Neuron (in vitro differentiated cells): ENCODE measurements around the gene EIF4EBP2.
A peak's percentile ranks its signal among the peaks of the same experiment; 100 is the strongest.

Experiments used
- H2AFZ ChIP-seq: one replicate; pipeline ENCODE4 v1.6.1; 2013; ENCODE audit warnings: low read depth, mild to moderate bottlenecking, inconsistent platforms, low read length, moderate library complexity
- H3K27me3 ChIP-seq: one replicate; pipeline ENCODE4 v1.6.1; 2013; ENCODE audit warnings: low read length; ENCODE audit not compliant: insufficient read depth
- H3K36me3 ChIP-seq: one replicate; pipeline ENCODE4 v1.6.1; 2013; ENCODE audit warnings: low read length; ENCODE audit not compliant: insufficient read depth
- H3K4me1 ChIP-seq: one replicate; pipeline ENCODE4 v1.6.1; 2013; ENCODE audit warnings: low read length; ENCODE audit not compliant: insufficient read depth
- H3K4me3 ChIP-seq: 2 replicates; pipeline ENCODE4 v1.5.1; 2013; ENCODE audit warnings: mild to moderate bottlenecking, low read length, moderate library complexity
- H3K9me3 ChIP-seq: one replicate; pipeline ENCODE4 v1.6.1; 2013; ENCODE audit warnings: low read length

The EIF4EBP2 gene

DNA sequence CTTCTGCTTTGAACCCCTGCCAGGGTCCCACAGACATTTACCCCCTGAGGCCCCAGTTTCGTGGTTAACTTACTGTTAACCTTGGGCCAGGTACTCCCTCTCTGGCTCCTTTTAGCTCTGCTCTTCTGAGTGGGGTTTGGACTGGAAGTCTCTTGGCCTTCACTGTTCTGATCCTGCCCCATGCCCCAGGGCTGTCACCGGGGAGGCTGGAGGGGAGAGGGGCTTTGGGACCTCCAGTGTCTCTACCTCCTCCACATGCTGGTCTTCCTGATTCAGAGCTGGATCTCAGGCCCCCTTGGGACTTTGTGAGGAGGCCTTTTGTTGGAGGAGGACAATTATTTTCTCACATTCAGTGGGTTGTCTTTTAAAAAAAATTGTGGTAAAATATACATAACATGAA lies 61.9 kb downstream of the EIF4EBP2 start:
- peaks cover 12% of the 10 kb centered on the region for H3K27me3 ChIP-seq
- peaks cover 10% of the 10 kb centered on the region for H3K4me1 ChIP-seq
- no peaks in the 10 kb centered on the region for H3K36me3 ChIP-seq
- H2AFZ ChIP-seq, result no peak overlapping the region
- H3K9me3 ChIP-seq, result no peaks in the 10 kb centered on the region
- H3K4me3 ChIP-seq, result no peak overlapping the region

DNA sequence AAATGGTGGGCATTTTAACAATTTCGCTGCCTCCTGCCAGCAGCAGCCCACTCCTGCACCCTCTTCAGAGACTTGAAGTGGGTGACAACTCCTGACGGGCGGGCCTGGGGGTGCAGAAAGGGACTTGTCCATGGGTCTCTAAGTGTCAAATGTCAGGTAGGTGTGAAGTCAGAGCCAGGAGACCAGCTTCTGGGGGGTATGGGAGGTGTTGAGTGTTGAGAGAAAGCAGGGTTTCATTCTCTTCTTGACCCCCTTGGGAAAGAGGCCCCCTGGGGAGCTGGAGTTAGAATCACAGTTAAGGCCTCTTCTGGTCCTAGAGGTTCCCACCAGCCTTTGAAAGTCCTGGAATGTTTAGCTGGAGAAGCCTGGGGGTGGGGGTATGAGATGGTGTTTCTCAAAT lies 63.0 kb downstream of the EIF4EBP2 start:
- peaks cover 17% of the 10 kb centered on the region for H3K4me1 ChIP-seq
- H3K9me3 ChIP-seq, result no peaks in the 10 kb centered on the region
- no peak overlapping the region for H3K4me3 ChIP-seq
- no peak overlapping the region for H2AFZ ChIP-seq
- no peaks in the 10 kb centered on the region for H3K36me3 ChIP-seq
- peaks cover 12% of the 10 kb centered on the region for H3K27me3 ChIP-seq

DNA sequence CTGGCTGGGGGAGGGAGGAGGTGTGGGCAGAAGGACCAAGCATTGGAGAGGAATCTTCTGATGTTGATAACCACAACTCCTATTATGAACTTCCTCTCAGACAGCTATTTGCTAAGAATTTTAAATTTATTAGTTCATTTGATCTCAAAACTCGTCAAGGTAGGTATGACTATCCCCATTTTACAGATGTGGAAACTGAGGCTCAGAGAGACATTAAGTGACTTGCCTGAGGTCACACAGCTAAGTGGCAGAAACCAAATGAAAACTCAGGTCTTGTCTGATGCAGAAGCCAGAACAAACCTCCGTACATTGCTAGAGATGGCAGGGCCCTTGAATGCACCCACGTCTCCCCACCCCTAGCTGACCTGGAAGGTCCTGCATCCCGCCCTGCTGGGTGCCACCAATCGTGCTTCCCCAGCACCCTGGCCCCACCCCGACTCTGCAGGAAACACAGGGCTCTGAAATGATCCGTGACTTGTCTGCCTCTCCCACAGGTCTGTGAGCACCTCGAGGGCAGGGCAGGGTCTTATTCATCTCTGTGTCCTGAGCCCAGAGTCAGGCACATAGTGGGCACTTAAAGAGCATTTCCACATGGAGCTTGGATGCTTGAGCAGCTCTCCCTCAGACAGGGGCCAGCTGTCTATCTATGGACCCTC lies 69.0 kb downstream of the EIF4EBP2 start:
- Histone ChIP-seq H3K27me3 (peaks cover 28% of the 10 kb centered on the region), H2AFZ (no peak overlapping the region), H3K4me1 (peaks cover 18% of the 10 kb centered on the region)

DNA sequence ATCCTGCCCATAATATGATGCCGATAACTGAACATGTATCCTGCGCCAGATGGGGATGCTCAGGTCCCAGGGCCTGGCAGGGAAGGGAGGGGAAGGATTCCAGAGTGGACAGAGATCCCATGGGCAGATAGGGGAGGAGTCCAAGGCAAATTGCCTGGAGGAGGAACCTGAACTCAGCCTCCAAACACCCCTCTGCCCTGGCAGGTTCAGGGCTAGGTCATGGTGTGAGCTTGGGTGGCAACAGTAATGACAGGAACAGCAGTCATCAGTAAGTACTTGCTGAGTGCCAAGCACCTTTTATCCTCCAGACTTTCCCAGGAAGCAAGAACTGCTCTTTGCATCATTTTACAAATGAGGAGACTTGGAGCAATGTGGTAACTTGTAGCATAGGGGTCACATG lies 70.8 kb downstream of the EIF4EBP2 start:
- Histone ChIP-seq H3K4me1 (peaks cover 13% of the 10 kb centered on the region), H2AFZ (no peak overlapping the region), H3K27me3 (peaks cover 24% of the 10 kb centered on the region), H3K36me3 (no peaks in the 10 kb centered on the region), H3K9me3 (no peaks in the 10 kb centered on the region), H3K4me3 (no peak overlapping the region)

More for the DNA sequence above, 69.0 kb downstream of the EIF4EBP2 start:
- H3K36me3 ChIP-seq, result no peaks in the 10 kb centered on the region
- H3K9me3 ChIP-seq, result no peaks in the 10 kb centered on the region
- H3K4me3 ChIP-seq, result no peak overlapping the region

DNA sequence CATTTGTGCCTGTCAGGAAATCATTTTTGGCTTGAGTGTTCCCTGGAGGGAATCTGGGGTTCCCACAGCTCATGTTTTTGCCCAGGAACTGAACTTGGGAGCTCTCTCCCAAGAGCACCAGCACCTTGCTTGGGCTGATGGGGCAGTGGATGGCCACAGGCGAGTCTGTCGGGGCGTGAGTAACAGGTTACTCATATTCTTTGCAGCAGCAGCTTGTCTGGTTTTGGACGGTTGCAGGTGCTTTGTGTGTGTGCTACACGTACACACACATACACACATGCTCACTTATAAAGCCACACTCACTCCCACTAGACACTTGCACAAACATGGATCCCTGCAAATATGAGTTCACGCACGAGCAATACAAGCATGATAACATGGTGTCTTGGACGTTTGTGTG lies 71.7 kb downstream of the EIF4EBP2 start:
- H3K9me3 ChIP-seq, result no peaks in the 10 kb centered on the region
- H3K4me3 ChIP-seq, result no peak overlapping the region
- H3K27me3 ChIP-seq, result peaks cover 24% of the 10 kb centered on the region
- no peak overlapping the region for H2AFZ ChIP-seq
- H3K4me1 ChIP-seq, result peaks cover 15% of the 10 kb centered on the region
- H3K36me3 ChIP-seq, result no peaks in the 10 kb centered on the region

DNA sequence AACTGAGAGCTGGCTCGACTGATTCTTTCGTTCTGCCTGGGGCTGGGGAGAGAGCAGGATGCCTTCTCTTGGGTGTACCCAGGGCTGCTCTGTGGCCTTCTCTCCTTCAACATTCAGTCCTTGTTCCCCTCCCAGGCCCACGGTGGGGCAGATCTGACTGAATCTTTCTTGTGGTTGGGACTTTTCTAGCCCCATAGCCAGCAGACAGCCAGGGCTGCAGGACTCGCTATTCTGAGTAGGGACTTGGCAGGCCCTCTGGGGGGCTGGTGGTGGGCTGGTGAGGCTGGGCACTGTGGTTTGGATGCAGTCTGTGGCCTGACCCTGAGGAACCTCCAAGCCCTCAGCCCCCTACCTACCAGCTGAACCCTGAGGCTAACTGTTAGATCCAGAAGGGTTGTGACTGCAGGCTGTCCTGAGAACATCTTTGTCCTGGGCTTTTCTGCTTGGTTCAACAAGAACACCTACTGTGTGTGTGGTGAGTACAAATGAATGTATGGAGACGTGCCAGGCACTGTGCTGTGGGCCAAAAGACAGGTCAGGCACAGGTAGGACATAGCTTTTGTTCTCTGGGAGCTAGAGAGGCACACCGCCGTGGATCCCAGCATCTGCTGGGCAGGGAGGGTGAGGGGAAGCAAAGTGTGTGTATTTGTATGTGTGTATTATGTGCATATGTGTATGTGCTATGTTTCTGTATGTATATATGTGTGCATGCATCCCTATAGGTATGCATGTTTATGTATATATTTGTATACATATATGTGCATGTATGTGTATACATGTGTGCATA lies 72.5 kb downstream of the EIF4EBP2 start:
- H3K9me3 ChIP-seq, result no peaks in the 10 kb centered on the region
- no peaks in the 10 kb centered on the region for H3K36me3 ChIP-seq
- no peak overlapping the region for H2AFZ ChIP-seq
- H3K27me3 ChIP-seq, result peaks cover 24% of the 10 kb centered on the region
- H3K4me1 ChIP-seq, result peaks cover 13% of the 10 kb centered on the region
- no peak overlapping the region for H3K4me3 ChIP-seq

DNA sequence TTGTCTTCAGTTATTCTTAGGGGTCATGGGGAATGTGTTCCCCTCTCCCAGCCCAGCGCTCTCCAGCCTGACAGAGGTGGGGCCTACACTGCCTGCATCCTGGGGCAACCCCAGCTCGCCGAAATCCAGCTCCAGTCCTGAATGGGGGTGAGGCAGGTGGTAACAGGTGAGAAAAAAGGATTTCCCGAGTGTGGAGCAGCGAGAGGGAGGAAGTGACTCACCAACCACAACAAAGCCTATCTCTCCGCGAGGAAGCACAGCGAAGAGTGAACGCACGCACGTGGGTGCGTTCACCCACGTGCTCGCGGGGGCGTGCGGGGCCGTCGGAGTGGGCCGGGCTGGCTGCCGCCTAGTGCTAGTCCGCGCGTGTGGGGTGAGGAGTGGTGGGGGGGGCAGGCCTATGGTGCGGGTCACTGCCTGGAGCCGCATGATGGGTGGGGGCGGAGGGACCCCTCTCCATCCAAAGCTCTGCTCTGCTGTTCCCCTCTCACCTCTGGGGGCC lies 73.8 kb downstream of the EIF4EBP2 start:
- peaks cover 24% of the 10 kb centered on the region for H3K27me3 ChIP-seq
- no peaks in the 10 kb centered on the region for H3K36me3 ChIP-seq
- H3K9me3 ChIP-seq, result no peaks in the 10 kb centered on the region
- H2AFZ ChIP-seq, result peak overlapping the region; percentile 86
- H3K4me1 ChIP-seq, result peaks cover 7% of the 10 kb centered on the region
- H3K4me3 ChIP-seq, result peak overlapping the region; percentile 65
